ENCODE measurements around the gene LZTR1. TPM values are rescaled to one million over a fixed set of nuclear protein-coding genes. Genes with fewer than 3 reads are reported as not detected.
A peak's percentile ranks its signal among the peaks of the same experiment; 100 is the strongest.

The LZTR1 gene
- total RNA-seq, 2 donors from 2014 or later: 25.7 to 66.9 TPM

- Histone ChIP-seq H3K4me3 (no peak overlapping the region), H3K4me1 (peaks cover 57% of the 10 kb centered on the region), H3K36me3 (replicated peaks in 1 of 2; ENCODE audit: insufficient read depth in 1 of 2, low read depth in 2 of 2) (peaks cover 0 to 2% of the 10 kb centered on the region in 2 donors), H3K9me3 (no peaks in the 10 kb centered on the region), H3K27me3 (no peaks in the 10 kb centered on the region), H3K27ac (peak overlapping the region in 3 of 4 donors; percentile 39 to 40 (median 39))
- TF ChIP-seq POLR2A (IDR thresholded peaks at IDR 0.05): no peak
- TF ChIP-seq CTCF (IDR thresholded peaks at IDR 0.05): no peak
- 88 to 92% methylated on average over 8 of the region's 8 CpGs for WGBS, 2 donors
- DNase-seq (no peak), ATAC-seq (no peak)
- intact Hi-C loops (cut with DNase I): no loop called here
Observed at GRCh38 chr22:20951932-20952380, 30.1 kb upstream of the LZTR1 start.

- Histone ChIP-seq H3K27ac (peak overlapping the region in 3 of 4 donors; percentile 9 to 40 (median 39)), H3K9me3 (no peaks in the 10 kb centered on the region), H3K27me3 (no peaks in the 10 kb centered on the region), H3K4me3 (no peak overlapping the region), H3K4me1 (peaks cover 63% of the 10 kb centered on the region), H3K36me3 (replicated peaks in 1 of 2; ENCODE audit: insufficient read depth in 1 of 2, low read depth in 2 of 2) (peaks cover 0 to 2% of the 10 kb centered on the region in 2 donors)
- ATAC-seq: no peak
- peak in 3 of 4 donors; percentile 44 to 61 (median 56) for DNase-seq
- TF ChIP-seq POLR2A (IDR thresholded peaks at IDR 0.05) (no peak), CTCF (IDR thresholded peaks at IDR 0.05) (no peak)
- 82 to 85% methylated on average over 11 to 13 of the region's 13 CpGs for WGBS, 2 donors
- intact Hi-C loops (cut with DNase I): no loop called here
Observed at GRCh38 chr22:20952544-20953341, 29.4 kb upstream of the LZTR1 start.

- peaks cover 0 to 2% of the 10 kb centered on the region in 2 donors for H3K36me3 ChIP-seq (replicated peaks in 1 of 2; ENCODE audit: insufficient read depth in 1 of 2, low read depth in 2 of 2)
- WGBS, 2 donors: 64 to 70% methylated on average over 3 of the region's 3 CpGs
- DNase-seq: no peak
- intact Hi-C loops (cut with DNase I): no loop called here
- TF ChIP-seq CTCF (IDR thresholded peaks at IDR 0.05): no peak
- no peak for TF ChIP-seq POLR2A (IDR thresholded peaks at IDR 0.05)
- no peaks in the 10 kb centered on the region for H3K9me3 ChIP-seq
- H3K27ac ChIP-seq: peak overlapping the region in 2 of 4 donors; percentile 9 to 43
- no peak for ATAC-seq
- H3K27me3 ChIP-seq: no peaks in the 10 kb centered on the region
- H3K4me1 ChIP-seq: peaks cover 69% of the 10 kb centered on the region
- no peak overlapping the region for H3K4me3 ChIP-seq
Observed at GRCh38 chr22:20953342-20953608, 28.8 kb upstream of the LZTR1 start.

GRCh38 chr22:20953668-20954500 lies 28.2 kb upstream of the LZTR1 start:
- peaks cover 0 to 2% of the 10 kb centered on the region in 2 donors for H3K36me3 ChIP-seq (replicated peaks in 1 of 2; ENCODE audit: insufficient read depth in 1 of 2, low read depth in 2 of 2)
- ATAC-seq: peak; percentile 67
- H3K4me1 ChIP-seq: peaks cover 70% of the 10 kb centered on the region
- WGBS, 2 donors: 78 to 83% methylated on average over 4 to 8 of the region's 8 CpGs
- no peaks in the 10 kb centered on the region for H3K9me3 ChIP-seq
- intact Hi-C loops (cut with DNase I): no loop called here
- H3K4me3 ChIP-seq: no peak overlapping the region
- DNase-seq: peak; percentile 32 to 69 (median 48)
- no peaks in the 10 kb centered on the region for H3K27me3 ChIP-seq
- TF ChIP-seq POLR2A (IDR thresholded peaks at IDR 0.05): no peak
- TF ChIP-seq CTCF (IDR thresholded peaks at IDR 0.05): no peak
- peak overlapping the region; percentile 22 to 45 (median 40) for H3K27ac ChIP-seq
